HPDE6-E6E7 (cell line): ENCODE data around the gene BEST2.
"Not testable (repeated sequence)": the region's sequence is repeated elsewhere in the genome, so short reads cannot be mapped to it uniquely, and the experiment has no call there.

Experiments
- DNase-seq: peaks from one replicate; pipeline ENCODE4 v3.0.0; 2011; ENCODE audit warnings: missing footprints; ENCODE audit errors: extremely low spot score

The BEST2 gene

GRCh38 chr19:12787458-12787857, 35.9 kb downstream of the BEST2 start:
- DNase-seq = no peak

DNA sequence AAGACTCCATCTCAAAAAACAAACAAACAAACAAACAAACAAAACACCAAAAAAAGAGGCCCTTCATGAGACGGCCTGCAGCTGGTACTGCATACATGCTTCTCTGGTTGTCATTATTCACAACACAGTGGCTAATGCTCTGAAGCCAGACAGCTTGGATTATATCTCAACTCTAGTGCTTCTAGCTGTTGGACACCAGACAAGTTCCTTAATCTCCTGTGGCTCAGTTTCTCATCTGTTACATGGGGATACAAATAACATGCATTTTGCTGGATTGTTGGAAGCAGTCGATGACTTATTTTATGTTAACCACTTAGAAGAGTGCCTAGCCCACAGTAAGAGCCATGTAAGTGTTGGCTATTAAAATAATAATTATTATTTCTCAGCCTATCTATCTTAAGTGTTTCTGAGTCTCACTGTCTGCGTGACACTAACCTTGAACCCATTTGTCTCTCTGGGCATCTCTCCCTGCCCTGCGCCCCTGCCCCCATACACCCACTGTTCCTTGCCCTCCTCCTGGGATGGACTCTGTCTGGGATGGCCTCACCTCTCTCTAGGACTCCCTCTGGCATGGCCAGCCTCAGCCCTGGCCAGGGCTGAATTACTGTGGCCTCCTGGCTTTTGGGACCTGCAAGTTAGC, 36.6 kb downstream of the BEST2 start:
- no peak for DNase-seq

DNA sequence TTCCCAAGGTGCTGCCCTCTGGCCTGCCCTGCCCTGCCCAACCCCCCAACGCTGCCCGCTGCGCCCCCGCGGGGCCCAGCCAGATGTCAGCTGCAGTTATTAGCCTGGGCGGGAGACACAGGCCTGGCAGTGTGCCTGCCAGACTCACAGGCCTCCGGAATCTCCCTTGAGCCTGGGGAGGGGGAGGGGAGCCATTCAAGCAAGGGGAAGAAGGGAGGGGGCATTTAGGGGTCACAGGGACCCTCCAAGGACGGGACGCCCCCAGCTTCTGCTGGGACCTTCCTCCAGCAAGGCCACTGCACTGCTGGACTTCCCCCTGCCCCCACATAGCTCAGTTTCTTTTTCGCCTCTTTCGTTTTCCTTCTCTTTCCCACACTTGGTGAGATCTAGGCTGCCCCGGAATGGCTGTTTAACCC, 37.1 kb downstream of the BEST2 start:
- DNase-seq = no peak

- no peak for DNase-seq
These were observed 37.7 kb downstream of the BEST2 start for GRCh38 chr19:12789098-12789903.

DNA sequence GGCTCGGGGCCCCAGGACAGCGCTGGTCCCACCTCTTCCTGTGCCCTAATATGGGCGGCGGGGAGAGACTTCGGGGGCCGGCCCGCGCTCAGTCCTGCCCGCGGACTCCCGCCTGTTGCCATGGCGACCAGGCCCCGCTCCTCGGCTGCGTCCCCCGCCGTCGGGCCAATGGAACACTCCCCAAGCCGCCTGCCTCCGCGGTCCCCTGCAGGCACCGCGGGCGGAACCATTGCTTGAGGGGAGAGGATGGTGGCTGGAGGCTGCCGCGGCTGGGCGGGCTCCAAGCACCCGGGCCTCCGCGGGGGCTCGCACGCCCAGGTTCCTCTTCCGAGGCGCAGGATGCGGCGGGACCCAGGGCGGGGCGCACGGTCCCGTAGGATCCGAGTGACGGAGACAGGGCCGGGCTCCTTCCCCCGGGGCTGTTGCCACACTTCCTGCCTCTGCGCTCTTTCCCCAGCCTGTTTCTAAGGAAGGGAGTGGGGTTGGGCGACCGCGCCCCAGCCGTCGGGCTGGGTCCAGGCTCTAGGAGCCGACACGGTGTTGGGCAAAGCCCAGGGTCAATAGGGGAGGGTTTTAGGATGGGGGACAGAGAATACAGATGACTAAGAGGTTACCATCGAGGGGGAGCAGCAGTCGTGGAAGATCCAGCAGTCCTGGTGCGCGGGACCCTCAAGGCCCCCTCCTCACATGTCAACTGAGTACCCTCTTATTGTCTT, 38.5 kb downstream of the BEST2 start:
- DNase-seq = no peak

- no peak for DNase-seq
These were observed 39.2 kb downstream of the BEST2 start for GRCh38 chr19:12790628-12791344.

DNA sequence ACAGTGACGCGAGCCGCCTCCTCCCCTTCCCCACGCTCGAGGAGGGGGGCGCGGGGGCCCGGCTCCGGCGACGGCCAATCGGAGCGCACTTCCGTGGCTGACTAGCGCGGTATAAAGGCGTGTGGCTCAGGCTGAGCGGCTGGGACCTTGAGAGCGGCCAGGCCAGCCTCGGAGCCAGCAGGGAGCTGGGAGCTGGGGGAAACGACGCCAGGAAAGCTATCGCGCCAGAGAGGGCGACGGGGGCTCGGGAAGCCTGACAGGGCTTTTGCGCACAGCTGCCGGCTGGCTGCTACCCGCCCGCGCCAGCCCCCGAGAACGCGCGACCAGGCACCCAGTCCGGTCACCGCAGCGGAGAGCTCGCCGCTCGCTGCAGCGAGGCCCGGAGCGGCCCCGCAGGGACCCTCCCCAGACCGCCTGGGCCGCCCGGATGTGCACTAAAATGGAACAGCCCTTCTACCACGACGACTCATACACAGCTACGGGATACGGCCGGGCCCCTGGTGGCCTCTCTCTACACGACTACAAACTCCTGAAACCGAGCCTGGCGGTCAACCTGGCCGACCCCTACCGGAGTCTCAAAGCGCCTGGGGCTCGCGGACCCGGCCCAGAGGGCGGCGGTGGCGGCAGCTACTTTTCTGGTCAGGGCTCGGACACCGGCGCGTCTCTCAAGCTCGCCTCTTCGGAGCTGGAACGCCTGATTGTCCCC, 39.9 kb downstream of the BEST2 start, which contains the start of gene JUNB:
Gene JUNB, plus strand, starts transcription at position 142 of the 706 bp plus-strand sequence. Its CDS starts 286 bp downstream, at position 428.
- no peak for DNase-seq

GRCh38 chr19:12792051-12792852, 40.7 kb downstream of the BEST2 start:
- DNase-seq = no peak

DNA sequence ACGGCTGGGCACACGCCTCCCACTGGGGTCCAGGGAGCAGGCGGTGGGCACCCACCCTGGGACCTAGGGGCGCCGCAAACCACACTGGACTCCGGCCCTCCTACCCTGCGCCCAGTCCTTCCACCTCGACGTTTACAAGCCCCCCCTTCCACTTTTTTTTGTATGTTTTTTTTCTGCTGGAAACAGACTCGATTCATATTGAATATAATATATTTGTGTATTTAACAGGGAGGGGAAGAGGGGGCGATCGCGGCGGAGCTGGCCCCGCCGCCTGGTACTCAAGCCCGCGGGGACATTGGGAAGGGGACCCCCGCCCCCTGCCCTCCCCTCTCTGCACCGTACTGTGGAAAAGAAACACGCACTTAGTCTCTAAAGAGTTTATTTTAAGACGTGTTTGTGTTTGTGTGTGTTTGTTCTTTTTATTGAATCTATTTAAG, 41.3 kb downstream of the BEST2 start:
- DNase-seq = no peak

DNA sequence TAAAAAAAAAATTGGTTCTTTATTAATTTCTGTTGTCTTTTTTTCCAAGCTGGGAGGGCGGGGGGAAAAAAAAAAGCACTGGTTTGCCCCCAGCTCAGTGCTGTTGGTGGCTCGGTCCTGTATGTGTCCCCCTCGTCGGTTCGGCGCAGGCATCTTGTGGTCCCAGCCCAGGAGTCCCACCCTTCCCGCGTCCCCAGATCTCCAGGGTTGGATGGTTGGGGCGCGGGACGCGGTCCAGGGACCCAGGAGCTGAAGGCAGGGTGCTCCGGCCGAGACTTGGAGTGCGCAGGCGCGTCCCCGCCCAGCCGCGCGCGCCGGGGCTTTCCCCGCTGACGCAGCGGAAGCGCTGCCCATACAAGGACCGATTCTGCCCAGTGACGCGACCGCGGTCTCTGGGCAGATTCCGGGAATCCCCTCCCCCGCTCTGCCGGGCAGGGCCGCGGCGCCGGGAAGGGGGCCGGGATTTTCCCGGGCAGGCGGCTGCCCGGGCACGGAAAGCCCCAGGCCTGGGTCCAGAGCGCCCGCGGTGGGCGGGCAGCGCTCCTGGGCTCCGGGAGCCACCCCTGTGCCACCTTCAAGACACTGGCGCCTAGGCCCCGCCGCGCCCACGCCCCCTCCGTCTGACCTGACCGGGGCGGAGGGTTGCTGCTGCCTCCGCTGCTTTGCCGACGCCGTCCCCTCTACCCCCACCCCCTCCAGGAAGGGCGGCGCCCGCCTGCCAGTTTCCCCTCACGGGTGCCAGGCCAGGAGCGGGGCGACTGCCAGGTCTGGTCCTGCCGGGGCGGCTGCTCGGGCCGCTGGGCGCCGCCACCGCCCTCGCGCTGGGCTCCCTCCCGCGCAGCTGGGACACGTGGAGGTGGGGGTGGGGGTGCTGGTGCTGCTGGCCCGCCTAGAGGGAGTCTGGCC, 42.0 kb downstream of the BEST2 start:
- no peak for DNase-seq

DNA sequence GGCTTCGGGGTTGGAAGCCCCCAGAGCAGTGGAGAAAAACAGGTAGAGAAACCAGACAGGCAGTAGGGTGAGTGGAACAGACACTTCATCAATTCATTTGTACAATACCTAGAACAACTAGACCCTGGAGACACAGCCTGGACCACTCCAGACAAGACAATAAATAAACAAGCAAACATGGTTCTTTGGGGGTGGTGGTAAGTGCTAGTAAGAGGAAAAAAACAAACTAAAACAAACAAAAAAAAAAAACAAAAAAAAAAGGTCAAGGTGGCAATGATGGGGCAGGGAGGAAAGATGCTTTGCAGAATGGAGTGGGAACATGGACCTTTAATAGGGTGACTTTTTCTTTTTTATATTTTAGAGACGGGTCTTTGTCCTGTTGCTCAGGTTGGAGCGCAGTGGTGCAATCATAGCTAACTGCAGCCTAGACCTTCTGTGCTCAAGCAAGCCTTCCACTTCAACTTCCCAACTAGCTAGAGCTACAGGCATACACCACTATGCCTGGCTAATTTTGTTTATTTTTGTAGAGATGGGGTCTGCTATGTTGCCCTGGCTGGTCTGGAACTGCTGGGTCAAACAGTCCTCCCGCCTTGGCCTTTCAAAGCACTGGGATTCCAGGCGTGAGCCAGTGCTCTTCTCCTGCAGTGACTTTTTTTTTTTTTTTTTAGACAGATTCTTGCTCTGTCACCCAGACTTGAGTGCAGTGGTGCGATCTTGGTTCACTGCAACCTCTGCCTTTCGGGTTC, 42.8 kb downstream of the BEST2 start:
- no peak for DNase-seq

DNA sequence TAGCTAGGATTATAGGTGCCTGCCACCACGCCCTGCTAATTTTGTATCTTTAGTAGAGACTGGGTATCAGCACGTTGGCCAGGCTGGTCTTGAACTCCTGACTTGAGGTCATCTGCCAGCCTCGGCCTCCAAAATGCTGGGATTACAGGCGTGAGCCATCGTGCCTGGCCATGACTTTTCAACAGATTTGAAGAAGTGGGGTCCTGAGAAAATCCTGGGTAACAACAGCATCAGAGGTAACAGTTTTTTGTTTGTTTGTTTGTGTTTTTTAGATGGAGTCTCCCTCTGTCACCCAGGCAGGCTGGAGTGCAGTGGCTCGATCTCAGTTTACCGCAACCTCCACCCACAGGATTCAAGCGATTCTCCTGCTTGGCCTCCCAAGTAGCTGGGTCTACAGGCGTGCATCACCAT, 43.4 kb downstream of the BEST2 start:
- no peak for DNase-seq

DNA sequence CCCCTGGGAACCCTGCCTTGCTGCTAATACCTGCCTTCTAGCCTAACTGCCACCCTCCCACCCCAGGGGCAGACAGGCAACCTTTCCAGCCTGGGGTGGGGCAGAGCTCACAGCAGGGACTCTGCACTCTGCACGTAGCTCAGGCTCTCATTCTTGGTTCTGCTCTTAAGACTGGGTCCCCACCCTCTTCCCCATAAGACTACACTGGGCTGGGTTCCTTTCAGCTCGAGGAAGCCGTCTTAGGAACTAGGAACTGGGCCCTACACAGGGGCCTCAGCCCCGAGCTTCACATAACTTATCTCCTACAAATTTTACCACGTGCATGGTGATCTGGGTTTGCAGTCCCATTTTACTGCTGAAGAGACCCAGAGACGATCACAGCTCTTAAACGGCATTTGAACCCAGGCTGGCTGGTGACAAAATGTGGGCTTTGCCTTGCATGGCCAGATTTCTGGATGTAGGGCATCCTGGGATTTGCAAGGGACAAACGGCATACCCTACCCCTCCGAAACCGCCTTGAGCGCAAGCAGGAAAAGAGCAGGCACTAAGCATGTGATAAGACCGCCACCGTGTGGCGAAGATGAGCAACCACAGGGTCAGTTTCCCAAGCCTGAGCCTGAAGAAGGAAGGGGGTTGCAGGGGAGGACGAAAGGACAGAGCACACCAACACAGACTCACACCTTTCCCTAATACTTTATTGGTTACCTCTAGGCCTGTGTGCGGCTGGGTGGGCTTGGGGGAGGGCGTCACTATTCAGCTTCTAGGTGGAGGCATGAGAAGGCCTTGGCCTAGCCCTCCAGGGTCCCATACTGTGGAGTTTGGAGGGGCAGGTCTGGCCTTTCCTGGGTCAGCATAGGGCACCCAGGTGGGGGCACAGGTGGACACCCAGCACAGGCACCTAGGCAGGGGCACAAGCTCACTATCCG, 44.8 kb downstream of the BEST2 start:
- DNase-seq = no peak

GRCh38 chr19:12797141-12797587, 45.6 kb downstream of the BEST2 start:
- DNase-seq = no peak

DNA sequence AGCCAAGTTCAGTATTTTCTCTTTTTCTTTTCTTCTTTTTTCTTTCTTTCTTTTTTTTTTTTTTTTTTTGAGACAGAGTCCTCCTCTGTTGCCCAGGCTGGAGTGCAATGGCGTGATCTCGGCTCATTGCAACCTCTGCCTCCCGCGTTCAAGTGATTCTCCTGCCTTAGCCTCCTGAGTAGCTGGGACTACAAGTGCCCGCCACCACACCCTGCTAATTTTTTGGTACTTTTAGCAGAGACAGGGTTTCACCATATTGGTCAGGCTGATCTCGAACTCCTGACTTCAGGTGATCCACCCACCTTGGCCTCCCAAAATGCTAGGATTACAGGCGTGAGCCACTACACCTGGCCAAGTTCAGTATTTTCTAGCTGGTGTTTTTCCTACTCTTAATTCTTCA, 46.0 kb downstream of the BEST2 start:
- DNase-seq = not testable (repeated sequence)

GRCh38 chr19:12799742-12800465, 48.3 kb downstream of the BEST2 start:
- no peak for DNase-seq

- no peak for DNase-seq
These were observed 48.8 kb downstream of the BEST2 start for GRCh38 chr19:12800466-12800770.
